ENCODE measurements around the gene AOX1.

- TF ChIP-seq CTCF (IDR thresholded peaks at IDR 0.05), result no peak
- no peak for TF ChIP-seq POLR2A (IDR thresholded peaks at IDR 0.05)
These were observed 39.5 kb downstream of the AOX1 start for GRCh38 chr2:200625282-200625681.

Measured in uterus (tissue), 2 donors.